ENCODE results near the gene SLC22A12. TPM values are rescaled to one million over a fixed set of nuclear protein-coding genes. Genes with fewer than 3 reads are reported as not detected.

Gene SLC22A12
- total and polyA plus RNA-seq, 2 donors from 2014 or later: 5.3 to 85.9 TPM

DNA sequence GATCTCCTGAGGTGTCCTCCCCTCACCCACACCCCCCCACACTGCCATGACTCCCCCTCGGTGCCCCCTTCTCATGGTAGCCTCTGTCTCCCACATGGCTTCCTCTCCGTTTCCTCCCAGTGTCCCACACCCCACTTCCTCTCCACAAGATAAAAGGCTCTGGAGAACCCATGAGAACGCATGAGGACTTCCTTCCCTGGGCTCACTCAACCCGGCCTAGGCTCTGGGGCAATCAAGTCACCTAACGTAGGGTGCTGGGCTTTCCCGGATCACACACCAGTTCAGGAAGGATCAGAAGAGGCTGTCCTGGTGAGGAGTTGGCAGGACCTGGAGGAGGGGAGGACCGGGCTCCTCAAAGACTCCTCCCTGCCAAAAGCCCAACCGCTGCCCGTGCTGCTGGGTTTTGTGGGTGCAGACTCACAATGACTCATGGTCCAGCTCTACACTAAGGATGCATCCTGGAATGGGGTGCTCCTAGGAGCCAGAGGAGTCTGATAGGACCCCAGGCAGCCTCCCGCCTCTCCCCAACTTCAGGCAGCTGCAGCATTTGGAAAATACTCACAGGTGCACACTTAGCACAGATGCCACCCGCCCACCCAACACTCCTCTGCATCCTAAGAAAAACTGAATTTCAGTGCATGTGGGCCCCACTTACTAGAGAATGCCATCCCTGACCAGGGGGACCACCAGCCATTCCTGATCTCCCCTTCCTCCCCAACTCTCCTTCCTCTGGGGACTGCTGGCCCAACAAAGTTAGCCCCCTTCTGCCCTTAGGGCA is 21.0 kb downstream of the SLC22A12 start:
- FAIRE-seq (no peak), DNase-seq (no peak)
- no peak overlapping the region for H3K9ac ChIP-seq (ENCODE audit: low read length in 3 of 3)
- intact Hi-C loops (cut with DNase I): no loop called here
- no peaks in the 10 kb centered on the region for H3K9me3 ChIP-seq (ENCODE audit: control insufficient read depth in 2 of 3, insufficient read depth in 1 of 3, low read length in 3 of 3)
- peaks cover 0 to 6% (median 0%) of the 10 kb centered on the region in 3 donors for H3K4me1 ChIP-seq (ENCODE audit: control insufficient read depth in 2 of 3, insufficient read depth in 2 of 3, low read depth in 1 of 3, low read length in 3 of 3)
- H3K27ac ChIP-seq (ENCODE audit: low read depth in 2 of 2, low read length in 2 of 2): no peak overlapping the region
- H3K4me3 ChIP-seq (ENCODE audit: low read length in 3 of 3): no peak overlapping the region
- peaks cover 0 to 5% (median 4%) of the 10 kb centered on the region in 3 donors for H3K36me3 ChIP-seq (ENCODE audit: control insufficient read depth in 2 of 3, insufficient read depth in 3 of 3, low read length in 3 of 3)
- TF ChIP-seq, protein P1, sequence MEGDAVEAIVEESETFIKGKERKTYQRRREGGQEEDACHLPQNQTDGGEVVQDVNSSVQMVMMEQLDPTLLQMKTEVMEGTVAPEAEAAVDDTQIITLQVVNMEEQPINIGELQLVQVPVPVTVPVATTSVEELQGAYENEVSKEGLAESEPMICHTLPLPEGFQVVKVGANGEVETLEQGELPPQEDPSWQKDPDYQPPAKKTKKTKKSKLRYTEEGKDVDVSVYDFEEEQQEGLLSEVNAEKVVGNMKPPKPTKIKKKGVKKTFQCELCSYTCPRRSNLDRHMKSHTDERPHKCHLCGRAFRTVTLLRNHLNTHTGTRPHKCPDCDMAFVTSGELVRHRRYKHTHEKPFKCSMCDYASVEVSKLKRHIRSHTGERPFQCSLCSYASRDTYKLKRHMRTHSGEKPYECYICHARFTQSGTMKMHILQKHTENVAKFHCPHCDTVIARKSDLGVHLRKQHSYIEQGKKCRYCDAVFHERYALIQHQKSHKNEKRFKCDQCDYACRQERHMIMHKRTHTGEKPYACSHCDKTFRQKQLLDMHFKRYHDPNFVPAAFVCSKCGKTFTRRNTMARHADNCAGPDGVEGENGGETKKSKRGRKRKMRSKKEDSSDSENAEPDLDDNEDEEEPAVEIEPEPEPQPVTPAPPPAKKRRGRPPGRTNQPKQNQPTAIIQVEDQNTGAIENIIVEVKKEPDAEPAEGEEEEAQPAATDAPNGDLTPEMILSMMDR (IDR thresholded peaks at IDR 0.05; ENCODE audit: borderline replicate concordance, extremely low read depth, insufficient read depth): no peak
- no peaks in the 10 kb centered on the region for H3K27me3 ChIP-seq (ENCODE audit: control insufficient read depth, insufficient read depth, low read length)

DNA sequence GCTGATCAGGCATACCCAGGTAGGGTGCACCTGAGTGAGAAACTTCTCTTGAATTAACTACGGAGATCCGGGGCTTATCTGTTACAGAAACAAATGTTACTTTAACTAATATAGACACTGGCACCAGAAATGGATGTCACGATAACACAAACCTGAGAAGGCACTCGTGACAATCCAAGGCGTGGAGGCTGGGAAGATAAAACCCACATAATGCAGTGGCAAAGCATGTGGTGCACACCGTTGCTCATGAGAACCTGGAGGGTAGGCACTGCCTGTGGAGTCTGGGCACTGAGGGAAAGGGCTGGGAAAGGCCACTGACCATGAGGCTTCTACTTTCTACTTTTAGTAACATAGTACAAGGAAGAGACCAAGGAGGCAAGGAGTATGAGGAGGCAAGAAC is 22.6 kb downstream of the SLC22A12 start:
- H3K4me3 ChIP-seq (ENCODE audit: low read length in 3 of 3): no peak overlapping the region
- no peak overlapping the region for H3K27ac ChIP-seq (ENCODE audit: low read depth in 2 of 2, low read length in 2 of 2)
- intact Hi-C loops (cut with DNase I): no loop called here
- H3K4me1 ChIP-seq (ENCODE audit: control insufficient read depth in 2 of 3, insufficient read depth in 2 of 3, low read depth in 1 of 3, low read length in 3 of 3): peaks cover 0 to 11% (median 4%) of the 10 kb centered on the region in 3 donors
- DNase-seq (no peak), FAIRE-seq (no peak)
- H3K36me3 ChIP-seq (ENCODE audit: control insufficient read depth in 2 of 3, insufficient read depth in 3 of 3, low read length in 3 of 3): peaks cover 0 to 5% (median 4%) of the 10 kb centered on the region in 3 donors
- H3K27me3 ChIP-seq (ENCODE audit: control insufficient read depth, insufficient read depth, low read length): no peaks in the 10 kb centered on the region
- H3K9me3 ChIP-seq (ENCODE audit: control insufficient read depth in 2 of 3, insufficient read depth in 1 of 3, low read length in 3 of 3): no peaks in the 10 kb centered on the region
- H3K9ac ChIP-seq (ENCODE audit: low read length in 3 of 3): no peak overlapping the region
- TF ChIP-seq, protein P1 (IDR thresholded peaks at IDR 0.05; ENCODE audit: borderline replicate concordance, extremely low read depth, insufficient read depth): no peak

DNA sequence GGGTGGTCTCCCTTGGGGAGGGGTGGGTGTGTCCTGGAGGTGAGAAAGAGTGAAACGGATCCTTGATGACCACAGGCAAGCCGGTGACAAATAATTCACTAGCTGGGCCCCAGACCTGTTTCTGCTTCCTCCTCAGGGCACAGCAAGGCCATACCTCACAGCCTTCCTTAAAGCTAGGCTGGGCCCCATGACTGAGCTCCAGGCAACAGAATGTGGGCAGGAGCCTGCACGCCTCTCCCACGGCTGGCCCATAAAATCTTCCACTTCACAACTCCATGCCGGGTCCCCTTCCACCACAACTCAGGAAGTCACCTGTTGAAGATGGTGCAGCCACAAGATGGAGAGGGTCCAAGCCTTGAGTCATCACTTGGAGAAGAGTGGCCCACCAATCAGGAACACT is 23.9 kb downstream of the SLC22A12 start:
- no peak for DNase-seq
- no peaks in the 10 kb centered on the region for H3K9me3 ChIP-seq (ENCODE audit: control insufficient read depth in 2 of 3, insufficient read depth in 1 of 3, low read length in 3 of 3)

More for the DNA sequence above, 23.9 kb downstream of the SLC22A12 start:
- peaks cover 0 to 5% (median 4%) of the 10 kb centered on the region in 3 donors for H3K36me3 ChIP-seq (ENCODE audit: control insufficient read depth in 2 of 3, insufficient read depth in 3 of 3, low read length in 3 of 3)
- no peak overlapping the region for H3K4me3 ChIP-seq (ENCODE audit: low read length in 3 of 3)
- no peak for FAIRE-seq
- H3K4me1 ChIP-seq (ENCODE audit: control insufficient read depth in 2 of 3, insufficient read depth in 2 of 3, low read depth in 1 of 3, low read length in 3 of 3): peaks cover 0 to 14% (median 12%) of the 10 kb centered on the region in 3 donors
- no peaks in the 10 kb centered on the region for H3K27me3 ChIP-seq (ENCODE audit: control insufficient read depth, insufficient read depth, low read length)
- intact Hi-C loops (cut with DNase I): no loop called here
- TF ChIP-seq, protein P1 (IDR thresholded peaks at IDR 0.05; ENCODE audit: borderline replicate concordance, extremely low read depth, insufficient read depth): no peak
- no peak overlapping the region for H3K9ac ChIP-seq (ENCODE audit: low read length in 3 of 3)
- no peak overlapping the region for H3K27ac ChIP-seq (ENCODE audit: low read depth in 2 of 2, low read length in 2 of 2)

All from kidney (tissue), 14 donors.